HG03066 (cell line): ENCODE data around the gene TMSB15C.

Experiments used
- ATAC-seq: cut with Tn5 transposase; IDR thresholded peaks from one replicate; pipeline ENCODE4 v1.9.1; 2021; ENCODE audit warnings: low read depth; ENCODE audit not compliant: unreplicated experiment

Gene TMSB15C

GRCh38 chrX:104047171-104047570 lies 28.9 kb downstream of the TMSB15C start:
- ATAC-seq, result no peak

DNA sequence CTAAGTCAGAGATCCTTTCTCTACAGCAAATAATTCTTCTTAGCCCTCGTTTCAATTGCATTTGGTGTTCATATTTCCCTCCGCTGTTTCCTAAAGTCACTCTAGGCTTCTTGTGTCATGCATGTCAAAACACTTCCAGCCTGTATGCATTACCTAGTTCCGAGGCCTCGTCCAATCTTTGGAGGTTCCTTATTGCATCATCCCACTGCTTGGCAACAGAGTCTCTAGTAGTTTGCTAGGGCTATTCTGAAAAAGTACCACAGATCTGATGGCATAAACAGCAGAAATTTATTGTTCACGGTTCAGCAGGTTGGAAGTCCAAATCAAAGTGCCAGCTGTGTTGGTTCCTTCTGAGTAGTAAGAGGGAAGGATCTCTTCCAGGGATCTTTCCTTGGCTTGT lies 30.4 kb downstream of the TMSB15C start:
- no peak for ATAC-seq

GRCh38 chrX:104041003-104041402 lies 35.0 kb downstream of the TMSB15C start:
- no peak for ATAC-seq

DNA sequence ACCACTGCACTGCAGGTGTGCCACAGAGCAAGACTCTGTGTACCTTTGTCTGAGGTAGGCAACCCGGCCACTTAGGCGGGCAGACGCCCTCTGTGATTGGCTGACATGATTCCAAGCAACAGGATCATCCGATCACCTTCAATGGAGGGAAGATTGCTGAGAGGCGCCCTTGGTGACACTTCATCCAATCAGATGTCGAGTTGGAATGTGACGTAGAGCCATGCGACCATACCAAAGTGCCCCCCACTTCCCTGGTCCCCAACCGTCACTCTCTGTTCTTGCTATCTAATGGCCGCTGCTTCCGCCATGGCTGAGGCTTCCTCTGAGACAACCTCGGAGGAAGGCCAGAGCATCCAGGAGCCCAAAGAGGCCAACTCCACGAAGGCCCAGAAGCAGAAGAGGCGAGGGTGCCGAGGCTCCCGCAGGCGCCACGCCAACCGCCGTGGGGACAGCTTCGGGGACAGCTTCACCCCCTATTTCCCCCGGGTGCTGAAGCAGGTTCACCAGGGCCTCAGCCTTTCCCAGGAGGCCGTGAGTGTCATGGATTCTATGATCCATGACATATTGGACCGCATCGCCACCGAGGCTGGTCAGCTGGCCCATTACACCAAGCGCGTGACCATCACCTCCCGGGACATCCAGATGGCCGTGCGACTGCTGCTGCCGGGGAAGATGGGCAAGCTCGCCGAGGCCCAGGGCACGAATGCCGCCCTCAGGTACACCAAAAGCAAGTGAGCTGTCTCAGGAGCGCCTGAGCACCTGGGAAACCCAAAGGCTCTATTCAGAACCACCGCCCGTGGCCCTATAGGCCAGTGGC lies 36.1 kb downstream of the TMSB15C start, which contains the start of gene H2BW2:
H2BW2 (plus strand) TSS at position 268 of the 817 bp plus-strand sequence; CDS start at position 307, 39 bp downstream.
- no peak for ATAC-seq
